ENCODE measurements around the gene NECAB2.

DNA sequence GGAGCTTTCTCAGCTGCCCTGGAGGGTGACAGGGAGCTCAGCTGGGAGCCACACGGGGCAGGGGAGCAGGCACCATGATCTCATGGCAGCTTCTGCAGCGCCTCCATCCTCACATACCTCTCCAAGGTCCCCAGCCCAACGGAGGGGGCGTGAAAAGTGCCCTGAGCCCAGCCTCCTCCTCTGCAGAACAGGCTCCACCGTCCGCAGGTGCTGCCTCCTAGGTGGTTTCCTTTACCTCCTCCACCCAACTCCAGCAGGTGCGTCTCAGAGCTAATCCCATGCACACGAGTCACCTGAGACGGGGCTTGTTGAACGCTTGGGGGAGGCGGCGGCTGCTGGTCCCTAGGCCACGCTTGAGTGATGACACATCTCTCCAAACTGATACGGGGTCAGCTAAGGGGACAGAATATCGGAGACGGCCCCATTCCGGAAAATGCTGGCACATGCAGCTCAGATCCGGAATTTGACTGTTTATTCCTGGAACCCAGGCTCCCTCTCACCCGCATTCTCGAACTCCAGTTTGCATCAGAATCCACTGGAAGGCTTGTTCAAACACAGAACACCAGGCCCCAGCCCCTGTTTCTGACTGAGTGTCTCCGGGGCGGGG is 74.9 kb downstream of the NECAB2 start:
- TF ChIP-seq EP300 (IDR thresholded peaks at IDR 0.05) (no peak), CTCF (IDR thresholded peaks at IDR 0.05) (no peak), POLR2A (IDR thresholded peaks at IDR 0.05) (no peak)

Measured in tibial nerve (tissue), 4 donors.